Nephron (organoid): ENCODE results near the gene DENND2A.

ENCODE experiments used
- H3K27ac Mint-ChIP-seq, 3 experiments: 2 replicates each; pipeline ENCODE4 v1.8.0; 2020; ENCODE audit warnings: mixed read lengths in 3 of 3, mild to moderate bottlenecking in 2 of 3, moderate library complexity in 1 of 3
- H3K27me3 Mint-ChIP-seq: 2 replicates; pipeline ENCODE4 v1.8.0; 2021; ENCODE audit warnings: low read depth, mild to moderate bottlenecking, moderate library complexity, mixed read lengths
- H3K36me3 Mint-ChIP-seq: 2 replicates; pipeline ENCODE4 v1.8.0; 2020; ENCODE audit warnings: low read depth, mixed read lengths
- H3K4me1 Mint-ChIP-seq: 2 replicates; pipeline ENCODE4 v1.8.0; 2020; ENCODE audit warnings: mixed read lengths
- H3K4me3 Mint-ChIP-seq, 3 experiments: 2 replicates each; pipeline ENCODE4 v1.8.0; 2020; ENCODE audit warnings: mild to moderate bottlenecking in 3 of 3, mixed read lengths in 3 of 3, moderate library complexity in 2 of 3
- H3K9me3 Mint-ChIP-seq: 2 replicates; pipeline ENCODE4 v1.8.0; 2020; ENCODE audit warnings: mixed read lengths
- CTCF ChIP-seq, 3 experiments: fragments of 200-600 bp; sonication (generic); IDR thresholded peaks; one replicate each; pipeline ENCODE4 v1.5.0; 2021; ENCODE audit warnings: antibody characterized with exemption in 3 of 3; ENCODE audit not compliant: unreplicated experiment in 3 of 3

Gene DENND2A

GRCh38 chr7:140674356-140674800 lies 33.8 kb upstream of the DENND2A start:
- Mint-ChIP-seq H3K27ac (peak overlapping the region; percentile 27 to 45 (median 42)), H3K36me3 (peaks cover 22% of the 10 kb centered on the region), H3K27me3 (peaks cover 3% of the 10 kb centered on the region), H3K4me3 (peak overlapping the region; percentile 85 to 91 (median 89)), H3K4me1 (peaks cover 24% of the 10 kb centered on the region), H3K9me3 (no peaks in the 10 kb centered on the region)
- TF ChIP-seq CTCF (IDR thresholded peaks at IDR 0.05; ENCODE audit: unreplicated experiment in 3 of 3): no peak

GRCh38 chr7:140673774-140674155 lies 33.2 kb upstream of the DENND2A start:
- Mint-ChIP-seq H3K4me3 (peak overlapping the region; percentile 85 to 91 (median 89)), H3K27me3 (peaks cover 3% of the 10 kb centered on the region), H3K27ac (peak overlapping the region; percentile 42 to 65 (median 58)), H3K4me1 (peaks cover 24% of the 10 kb centered on the region), H3K9me3 (no peaks in the 10 kb centered on the region), H3K36me3 (peaks cover 18% of the 10 kb centered on the region)
- TF ChIP-seq CTCF (IDR thresholded peaks at IDR 0.05; ENCODE audit: unreplicated experiment in 3 of 3): no peak

- peaks cover 3% of the 10 kb centered on the region for H3K27me3 Mint-ChIP-seq
- TF ChIP-seq CTCF (IDR thresholded peaks at IDR 0.05; ENCODE audit: unreplicated experiment in 3 of 3): no peak
These were observed 32.6 kb upstream of the DENND2A start for GRCh38 chr7:140673063-140673773.

GRCh38 chr7:140672382-140673062 lies 31.9 kb upstream of the DENND2A start, which contains the start of gene ADCK2:
ADCK2 (plus strand) TSS chr7:140672945; CDS start chr7:140673331, 386 bp downstream.
- Mint-ChIP-seq H3K4me1 (peaks cover 24% of the 10 kb centered on the region), H3K9me3 (no peaks in the 10 kb centered on the region), H3K27ac (peak within 1 kb of the TSS; percentile 51 to 81 (median 77)), H3K36me3 (peaks cover 6% of the 10 kb centered on the region), H3K4me3 (peak within 1 kb of the TSS; percentile 89 to 91 (median 89)), H3K27me3 (peaks cover 3% of the 10 kb centered on the region)
- no peak for TF ChIP-seq CTCF (IDR thresholded peaks at IDR 0.05; ENCODE audit: unreplicated experiment in 3 of 3)

More at GRCh38 chr7:140673063-140673773, 32.6 kb upstream of the DENND2A start:
- Mint-ChIP-seq H3K27ac (peak overlapping the region; percentile 42 to 65 (median 58)), H3K36me3 (peaks cover 13% of the 10 kb centered on the region), H3K4me3 (peak overlapping the region; percentile 85 to 91 (median 89)), H3K9me3 (no peaks in the 10 kb centered on the region), H3K4me1 (peaks cover 24% of the 10 kb centered on the region)

- no peak for TF ChIP-seq CTCF (IDR thresholded peaks at IDR 0.05; ENCODE audit: unreplicated experiment in 3 of 3)
- H3K36me3 Mint-ChIP-seq: peaks cover 3% of the 10 kb centered on the region
- H3K4me3 Mint-ChIP-seq: peak overlapping the region; percentile 78 to 89 (median 83)
These were observed 31.4 kb upstream of the DENND2A start for GRCh38 chr7:140671966-140672365.

More at GRCh38 chr7:140671966-140672365, 31.4 kb upstream of the DENND2A start:
- H3K27me3 Mint-ChIP-seq: peaks cover 3% of the 10 kb centered on the region
- peak overlapping the region; percentile 51 to 81 (median 77) for H3K27ac Mint-ChIP-seq
- no peaks in the 10 kb centered on the region for H3K9me3 Mint-ChIP-seq
- H3K4me1 Mint-ChIP-seq: peaks cover 24% of the 10 kb centered on the region
